ENCODE measurements around the gene MDH2. TPM values are rescaled to one million over a fixed set of nuclear protein-coding genes. Genes with fewer than 3 reads are reported as not detected.
"Not testable (repeated sequence)": the region's sequence is repeated elsewhere in the genome, so short reads cannot be mapped to it uniquely, and the experiment has no call there.

MDH2 gene
- total and polyA plus RNA-seq, 2 experiments from 2014 or later = 150 to 180 TPM

DNA sequence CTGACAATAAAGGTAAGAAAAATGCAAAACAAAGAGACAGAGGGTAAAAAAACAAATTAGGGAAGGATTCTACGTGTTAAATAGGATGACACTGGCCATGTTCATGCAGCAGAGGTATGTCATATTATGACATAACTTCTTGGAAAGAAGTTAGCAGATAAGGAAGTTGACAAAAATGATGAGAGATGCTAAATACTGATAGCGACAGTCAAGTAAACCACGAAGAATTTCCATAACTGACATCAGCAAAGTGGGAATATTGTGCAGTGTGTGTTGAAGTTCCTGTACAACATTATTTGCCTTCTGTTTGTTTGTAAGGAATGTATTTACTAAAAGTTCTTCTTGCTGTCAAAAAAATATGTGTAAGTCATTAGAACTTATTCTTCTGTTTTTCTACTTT lies 29.5 kb downstream of the MDH2 start (continued):
- TF ChIP-seq, protein P1, sequence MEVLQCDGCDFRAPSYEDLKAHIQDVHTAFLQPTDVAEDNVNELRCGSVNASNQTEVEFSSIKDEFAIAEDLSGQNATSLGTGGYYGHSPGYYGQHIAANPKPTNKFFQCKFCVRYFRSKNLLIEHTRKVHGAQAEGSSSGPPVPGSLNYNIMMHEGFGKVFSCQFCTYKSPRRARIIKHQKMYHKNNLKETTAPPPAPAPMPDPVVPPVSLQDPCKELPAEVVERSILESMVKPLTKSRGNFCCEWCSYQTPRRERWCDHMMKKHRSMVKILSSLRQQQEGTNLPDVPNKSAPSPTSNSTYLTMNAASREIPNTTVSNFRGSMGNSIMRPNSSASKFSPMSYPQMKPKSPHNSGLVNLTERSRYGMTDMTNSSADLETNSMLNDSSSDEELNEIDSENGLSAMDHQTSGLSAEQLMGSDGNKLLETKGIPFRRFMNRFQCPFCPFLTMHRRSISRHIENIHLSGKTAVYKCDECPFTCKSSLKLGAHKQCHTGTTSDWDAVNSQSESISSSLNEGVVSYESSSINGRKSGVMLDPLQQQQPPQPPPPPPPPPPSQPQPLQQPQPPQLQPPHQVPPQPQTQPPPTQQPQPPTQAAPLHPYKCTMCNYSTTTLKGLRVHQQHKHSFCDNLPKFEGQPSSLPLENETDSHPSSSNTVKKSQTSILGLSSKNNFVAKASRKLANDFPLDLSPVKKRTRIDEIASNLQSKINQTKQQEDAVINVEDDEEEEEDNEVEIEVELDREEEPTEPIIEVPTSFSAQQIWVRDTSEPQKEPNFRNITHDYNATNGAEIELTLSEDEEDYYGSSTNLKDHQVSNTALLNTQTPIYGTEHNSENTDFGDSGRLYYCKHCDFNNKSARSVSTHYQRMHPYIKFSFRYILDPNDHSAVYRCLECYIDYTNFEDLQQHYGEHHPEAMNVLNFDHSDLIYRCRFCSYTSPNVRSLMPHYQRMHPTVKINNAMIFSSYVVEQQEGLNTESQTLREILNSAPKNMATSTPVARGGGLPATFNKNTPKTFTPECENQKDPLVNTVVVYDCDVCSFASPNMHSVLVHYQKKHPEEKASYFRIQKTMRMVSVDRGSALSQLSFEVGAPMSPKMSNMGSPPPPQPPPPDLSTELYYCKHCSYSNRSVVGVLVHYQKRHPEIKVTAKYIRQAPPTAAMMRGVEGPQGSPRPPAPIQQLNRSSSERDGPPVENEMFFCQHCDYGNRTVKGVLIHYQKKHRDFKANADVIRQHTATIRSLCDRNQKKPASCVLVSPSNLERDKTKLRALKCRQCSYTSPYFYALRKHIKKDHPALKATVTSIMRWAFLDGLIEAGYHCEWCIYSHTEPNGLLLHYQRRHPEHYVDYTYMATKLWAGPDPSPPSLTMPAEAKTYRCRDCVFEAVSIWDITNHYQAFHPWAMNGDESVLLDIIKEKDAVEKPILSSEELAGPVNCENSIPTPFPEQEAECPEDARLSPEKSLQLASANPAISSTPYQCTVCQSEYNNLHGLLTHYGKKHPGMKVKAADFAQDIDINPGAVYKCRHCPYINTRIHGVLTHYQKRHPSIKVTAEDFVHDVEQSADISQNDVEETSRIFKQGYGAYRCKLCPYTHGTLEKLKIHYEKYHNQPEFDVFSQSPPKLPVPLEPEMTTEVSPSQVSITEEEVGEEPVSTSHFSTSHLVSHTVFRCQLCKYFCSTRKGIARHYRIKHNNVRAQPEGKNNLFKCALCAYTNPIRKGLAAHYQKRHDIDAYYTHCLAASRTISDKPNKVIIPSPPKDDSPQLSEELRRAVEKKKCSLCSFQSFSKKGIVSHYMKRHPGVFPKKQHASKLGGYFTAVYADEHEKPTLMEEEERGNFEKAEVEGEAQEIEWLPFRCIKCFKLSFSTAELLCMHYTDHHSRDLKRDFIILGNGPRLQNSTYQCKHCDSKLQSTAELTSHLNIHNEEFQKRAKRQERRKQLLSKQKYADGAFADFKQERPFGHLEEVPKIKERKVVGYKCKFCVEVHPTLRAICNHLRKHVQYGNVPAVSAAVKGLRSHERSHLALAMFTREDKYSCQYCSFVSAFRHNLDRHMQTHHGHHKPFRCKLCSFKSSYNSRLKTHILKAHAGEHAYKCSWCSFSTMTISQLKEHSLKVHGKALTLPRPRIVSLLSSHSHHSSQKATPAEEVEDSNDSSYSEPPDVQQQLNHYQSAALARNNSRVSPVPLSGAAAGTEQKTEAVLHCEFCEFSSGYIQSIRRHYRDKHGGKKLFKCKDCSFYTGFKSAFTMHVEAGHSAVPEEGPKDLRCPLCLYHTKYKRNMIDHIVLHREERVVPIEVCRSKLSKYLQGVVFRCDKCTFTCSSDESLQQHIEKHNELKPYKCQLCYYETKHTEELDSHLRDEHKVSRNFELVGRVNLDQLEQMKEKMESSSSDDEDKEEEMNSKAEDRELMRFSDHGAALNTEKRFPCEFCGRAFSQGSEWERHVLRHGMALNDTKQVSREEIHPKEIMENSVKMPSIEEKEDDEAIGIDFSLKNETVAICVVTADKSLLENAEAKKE (CRISPR knock-in tag; IDR thresholded peaks at IDR 0.05) = no peak
- no peak for TF ChIP-seq JUNB (IDR thresholded peaks at IDR 0.05; ENCODE audit: unreplicated experiment)

DNA sequence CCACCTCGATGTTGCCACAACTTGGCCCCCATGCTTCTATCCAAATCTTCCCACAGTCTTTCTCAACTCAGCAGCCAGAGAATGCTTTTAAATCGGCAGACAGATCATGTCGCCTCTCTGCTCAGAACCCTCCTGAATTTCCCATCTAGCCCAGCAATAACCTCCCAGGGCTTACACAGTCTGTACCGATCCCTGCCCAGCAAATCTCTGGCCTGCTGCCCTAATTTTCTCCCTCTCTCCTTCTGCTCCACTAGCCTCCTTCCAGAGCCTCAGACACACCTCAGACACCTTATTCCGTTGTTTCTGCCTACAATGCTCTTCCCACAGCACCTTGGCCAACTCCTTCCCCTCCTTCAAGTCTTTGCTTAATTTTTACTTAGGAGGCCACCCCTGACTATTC lies 32.3 kb downstream of the MDH2 start:
- no peak overlapping the region for H3K27ac Mint-ChIP-seq
- Histone ChIP-seq H4K20me1 (replicated peaks; ENCODE audit: insufficient read depth) (no peaks in the 10 kb centered on the region), H3K4me2 (no peak overlapping the region), H2AFZ (no peak overlapping the region), H3K79me2 (replicated peaks; ENCODE audit: insufficient read depth) (no peaks in the 10 kb centered on the region), H3K36me3 (ENCODE audit: insufficient read depth) (no peaks in the 10 kb centered on the region), H3F3A (replicated peaks; ENCODE audit: low read depth) (no peaks in the 10 kb centered on the region), H3K9me2 (ENCODE audit: insufficient read depth) (no peaks in the 10 kb centered on the region), H3K27me3 (ENCODE audit: insufficient read depth) (no peaks in the 10 kb centered on the region), H3K27ac (ENCODE audit: low read depth) (no peak overlapping the region), H3K4me3 (no peak overlapping the region), H3K4me1 (ENCODE audit: insufficient read depth) (no peaks in the 10 kb centered on the region)
- ATAC-seq = no peak
- H3K9me3 Mint-ChIP-seq = no peaks in the 10 kb centered on the region
- no peaks in the 10 kb centered on the region for H3K36me3 Mint-ChIP-seq (ENCODE audit: low read depth)
- H3K27me3 Mint-ChIP-seq (ENCODE audit: insufficient read depth, low read depth, poor library complexity) = no peaks in the 10 kb centered on the region
- no peak for DNase-seq (ENCODE audit: low spot score)
- no peak overlapping the region for H3K4me3 Mint-ChIP-seq
- H3K4me1 Mint-ChIP-seq = no peaks in the 10 kb centered on the region
- TF ChIP-seq, protein P2, sequence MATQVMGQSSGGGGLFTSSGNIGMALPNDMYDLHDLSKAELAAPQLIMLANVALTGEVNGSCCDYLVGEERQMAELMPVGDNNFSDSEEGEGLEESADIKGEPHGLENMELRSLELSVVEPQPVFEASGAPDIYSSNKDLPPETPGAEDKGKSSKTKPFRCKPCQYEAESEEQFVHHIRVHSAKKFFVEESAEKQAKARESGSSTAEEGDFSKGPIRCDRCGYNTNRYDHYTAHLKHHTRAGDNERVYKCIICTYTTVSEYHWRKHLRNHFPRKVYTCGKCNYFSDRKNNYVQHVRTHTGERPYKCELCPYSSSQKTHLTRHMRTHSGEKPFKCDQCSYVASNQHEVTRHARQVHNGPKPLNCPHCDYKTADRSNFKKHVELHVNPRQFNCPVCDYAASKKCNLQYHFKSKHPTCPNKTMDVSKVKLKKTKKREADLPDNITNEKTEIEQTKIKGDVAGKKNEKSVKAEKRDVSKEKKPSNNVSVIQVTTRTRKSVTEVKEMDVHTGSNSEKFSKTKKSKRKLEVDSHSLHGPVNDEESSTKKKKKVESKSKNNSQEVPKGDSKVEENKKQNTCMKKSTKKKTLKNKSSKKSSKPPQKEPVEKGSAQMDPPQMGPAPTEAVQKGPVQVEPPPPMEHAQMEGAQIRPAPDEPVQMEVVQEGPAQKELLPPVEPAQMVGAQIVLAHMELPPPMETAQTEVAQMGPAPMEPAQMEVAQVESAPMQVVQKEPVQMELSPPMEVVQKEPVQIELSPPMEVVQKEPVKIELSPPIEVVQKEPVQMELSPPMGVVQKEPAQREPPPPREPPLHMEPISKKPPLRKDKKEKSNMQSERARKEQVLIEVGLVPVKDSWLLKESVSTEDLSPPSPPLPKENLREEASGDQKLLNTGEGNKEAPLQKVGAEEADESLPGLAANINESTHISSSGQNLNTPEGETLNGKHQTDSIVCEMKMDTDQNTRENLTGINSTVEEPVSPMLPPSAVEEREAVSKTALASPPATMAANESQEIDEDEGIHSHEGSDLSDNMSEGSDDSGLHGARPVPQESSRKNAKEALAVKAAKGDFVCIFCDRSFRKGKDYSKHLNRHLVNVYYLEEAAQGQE (IDR thresholded peaks at IDR 0.05; ENCODE audit: unreplicated experiment) = no peak
- no peak for TF ChIP-seq NANOG (IDR thresholded peaks at IDR 0.05; ENCODE audit: borderline replicate concordance)
- TF ChIP-seq ZNF331 (CRISPR knock-in tag; IDR thresholded peaks at IDR 0.05; ENCODE audit: low read depth) = no peak
- TF ChIP-seq, protein P3, sequence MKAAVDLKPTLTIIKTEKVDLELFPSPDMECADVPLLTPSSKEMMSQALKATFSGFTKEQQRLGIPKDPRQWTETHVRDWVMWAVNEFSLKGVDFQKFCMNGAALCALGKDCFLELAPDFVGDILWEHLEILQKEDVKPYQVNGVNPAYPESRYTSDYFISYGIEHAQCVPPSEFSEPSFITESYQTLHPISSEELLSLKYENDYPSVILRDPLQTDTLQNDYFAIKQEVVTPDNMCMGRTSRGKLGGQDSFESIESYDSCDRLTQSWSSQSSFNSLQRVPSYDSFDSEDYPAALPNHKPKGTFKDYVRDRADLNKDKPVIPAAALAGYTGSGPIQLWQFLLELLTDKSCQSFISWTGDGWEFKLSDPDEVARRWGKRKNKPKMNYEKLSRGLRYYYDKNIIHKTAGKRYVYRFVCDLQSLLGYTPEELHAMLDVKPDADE (IDR thresholded peaks at IDR 0.05) = no peak
- no peak for TF ChIP-seq EZH2 (IDR thresholded peaks at IDR 0.05; ENCODE audit: low read depth, unreplicated experiment)

DNA sequence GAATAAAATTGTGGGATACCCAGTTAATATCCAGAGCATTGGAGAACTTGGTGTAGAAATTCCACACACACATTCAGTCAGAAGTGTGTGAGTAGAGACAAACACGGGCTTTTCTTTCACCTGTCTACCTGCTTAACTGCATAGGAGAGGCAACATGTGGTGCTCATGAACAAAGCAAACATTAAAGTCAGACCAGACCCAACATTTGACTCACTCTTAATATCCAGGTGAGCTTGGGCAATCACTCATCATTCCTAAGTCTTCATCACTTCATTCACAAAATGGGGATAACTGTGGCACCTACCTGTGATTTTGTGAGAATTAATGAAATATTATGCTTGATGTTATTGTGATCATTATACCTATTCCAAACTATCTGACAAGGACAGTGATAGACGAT lies 36.2 kb downstream of the MDH2 start:
- H3K79me2 ChIP-seq (replicated peaks; ENCODE audit: insufficient read depth); H3K4me3 ChIP-seq; H2AFZ ChIP-seq; H3K4me3 Mint-ChIP-seq; H3K27ac ChIP-seq (ENCODE audit: low read depth); H3F3A ChIP-seq (replicated peaks; ENCODE audit: low read depth); H3K9me3 Mint-ChIP-seq; H3K4me1 ChIP-seq (ENCODE audit: insufficient read depth); DNase-seq (ENCODE audit: low spot score); H3K4me2 ChIP-seq; H3K27me3 ChIP-seq (ENCODE audit: insufficient read depth); H3K36me3 Mint-ChIP-seq (ENCODE audit: low read depth); H3K27ac Mint-ChIP-seq; H3K9me2 ChIP-seq (ENCODE audit: insufficient read depth); H4K20me1 ChIP-seq (replicated peaks; ENCODE audit: insufficient read depth); ATAC-seq; H3K36me3 ChIP-seq (ENCODE audit: insufficient read depth); H3K27me3 Mint-ChIP-seq (ENCODE audit: insufficient read depth, low read depth, poor library complexity); H3K4me1 Mint-ChIP-seq: not testable (repeated sequence)
